ENCODE data around the gene PRKAR2B. TPM values are rescaled to one million over a fixed set of nuclear protein-coding genes. Genes with fewer than 3 reads are reported as not detected.

PRKAR2B gene
- total RNA-seq, 1 donor from 2014 or later = 43.4 TPM

GRCh38 chr7:107046491-107047259, 2.2 kb downstream of the PRKAR2B start:
- peak overlapping the region; percentile 95 for H3K4me3 Mint-ChIP-seq
- Histone ChIP-seq H3K79me2 (ENCODE audit: low read depth) (peaks cover 52% of the 10 kb centered on the region), H3K4me3 (peak overlapping the region; percentile 97), H3K4me1 (peaks cover 19% of the 10 kb centered on the region), H3K36me3 (no peaks in the 10 kb centered on the region), H4K20me1 (ENCODE audit: low read depth) (peaks cover 9% of the 10 kb centered on the region), H2AFZ (replicated peaks) (no peak overlapping the region), H3K27me3 (no peaks in the 10 kb centered on the region), H3K9me3 (ENCODE audit: low read depth) (no peaks in the 10 kb centered on the region), H3K9ac (no peak overlapping the region), H3K4me2 (peak overlapping the region; percentile 86), H3F3A (ENCODE audit: low read depth) (peaks cover 16% of the 10 kb centered on the region), H3K27ac (no peak overlapping the region)
- H3K27ac Mint-ChIP-seq = no peak overlapping the region
- no peaks in the 10 kb centered on the region for H3K27me3 Mint-ChIP-seq (ENCODE audit: insufficient read depth, low read depth)
- no peaks in the 10 kb centered on the region for H3K36me3 Mint-ChIP-seq
- H3K4me1 Mint-ChIP-seq = peaks cover 20% of the 10 kb centered on the region
- no peak for TF ChIP-seq EZH2 (IDR thresholded peaks at IDR 0.05)
- peaks cover 4% of the 10 kb centered on the region for H3K9me3 Mint-ChIP-seq
- no peak for DNase-seq (ENCODE audit: low spot score)

- no peak for DNase-seq (ENCODE audit: low spot score)
- H3K9me3 Mint-ChIP-seq = peaks cover 2% of the 10 kb centered on the region
- Histone ChIP-seq H3F3A (ENCODE audit: low read depth) (peaks cover 16% of the 10 kb centered on the region), H3K79me2 (ENCODE audit: low read depth) (peaks cover 52% of the 10 kb centered on the region), H3K9ac (no peak overlapping the region), H3K9me3 (ENCODE audit: low read depth) (no peaks in the 10 kb centered on the region), H3K36me3 (no peaks in the 10 kb centered on the region), H3K4me1 (peaks cover 19% of the 10 kb centered on the region), H4K20me1 (ENCODE audit: low read depth) (peaks cover 9% of the 10 kb centered on the region), H3K4me3 (no peak overlapping the region), H3K4me2 (no peak overlapping the region), H2AFZ (replicated peaks) (no peak overlapping the region), H3K27me3 (no peaks in the 10 kb centered on the region), H3K27ac (no peak overlapping the region)
- no peak overlapping the region for H3K27ac Mint-ChIP-seq
- no peaks in the 10 kb centered on the region for H3K36me3 Mint-ChIP-seq
- TF ChIP-seq EZH2phosphoT487 (IDR thresholded peaks at IDR 0.05) (no peak), EZH2 (IDR thresholded peaks at IDR 0.05) (no peak), CTCF (IDR thresholded peaks at IDR 0.05) (peak; percentile 54)
- peaks cover 20% of the 10 kb centered on the region for H3K4me1 Mint-ChIP-seq
- no peak overlapping the region for H3K4me3 Mint-ChIP-seq
- H3K27me3 Mint-ChIP-seq (ENCODE audit: insufficient read depth, low read depth) = no peaks in the 10 kb centered on the region
Measured at GRCh38 chr7:107047902-107048782, 3.6 kb downstream of the PRKAR2B start.

- peaks cover 58% of the 10 kb centered on the region for H3K79me2 ChIP-seq (ENCODE audit: low read depth)
- H3K9ac ChIP-seq = no peak overlapping the region
- H3K27me3 ChIP-seq = no peaks in the 10 kb centered on the region
- Mint-ChIP-seq H3K27me3 (ENCODE audit: insufficient read depth, low read depth) (no peaks in the 10 kb centered on the region), H3K36me3 (no peaks in the 10 kb centered on the region), H3K4me3 (no peak overlapping the region), H3K27ac (no peak overlapping the region), H3K9me3 (no peaks in the 10 kb centered on the region), H3K4me1 (peaks cover 19% of the 10 kb centered on the region)
- no peak for DNase-seq (ENCODE audit: low spot score)
- H3K4me1 ChIP-seq = peaks cover 15% of the 10 kb centered on the region
- no peaks in the 10 kb centered on the region for H3K36me3 ChIP-seq
- no peaks in the 10 kb centered on the region for H3K9me3 ChIP-seq (ENCODE audit: low read depth)
- peaks cover 12% of the 10 kb centered on the region for H3F3A ChIP-seq (ENCODE audit: low read depth)
- no peak overlapping the region for H3K27ac ChIP-seq
- H2AFZ ChIP-seq (replicated peaks) = no peak overlapping the region
- H3K4me2 ChIP-seq = no peak overlapping the region
- TF ChIP-seq EZH2phosphoT487 (IDR thresholded peaks at IDR 0.05) = no peak
- no peak for TF ChIP-seq CTCF (IDR thresholded peaks at IDR 0.05)
- no peak for TF ChIP-seq EZH2 (IDR thresholded peaks at IDR 0.05)
- peaks cover 9% of the 10 kb centered on the region for H4K20me1 ChIP-seq (ENCODE audit: low read depth)
- no peak overlapping the region for H3K4me3 ChIP-seq
Measured at GRCh38 chr7:107048783-107049418, 4.4 kb downstream of the PRKAR2B start.

Measured in neural progenitor cell (in vitro differentiated cells).